Pancreas (tissue), 10 donors: ENCODE measurements around the gene NEMP1. TPM values are rescaled to one million over a fixed set of nuclear protein-coding genes. Genes with fewer than 3 reads are reported as not detected.

Experiments
- ATAC-seq, 4 donors: fragments of 200-7000 bp; cut with Tn5 transposase; one replicate each; pipeline versions ENCODE4 v1.8.0 to v1.9.1; 2020; ENCODE audit warnings: mild to moderate bottlenecking in 4 of 4, moderate library complexity in 4 of 4
- DNase-seq, 6 donors: peaks; one replicate each; pipeline ENCODE4 v3.0.0-alpha.2; 2020
- FAIRE-seq: peaks from 2 replicates; lab custom pipeline; 2012; peaks lifted over from hg19 to GRCh38; lab: Jason Lieb, UNC
- H3K27ac ChIP-seq, 4 donors: fragments of 200-600 bp; sonication (generic); 1 replicate in 3 of 4; 2 replicates in 1 of 4; pipeline versions ENCODE4 v1.5.0 to v1.8.0; 2020
- H3K27me3 ChIP-seq, 4 donors: fragments of 200-600 bp; one replicate each; pipeline ENCODE4 v1.8.0; 2021
- H3K36me3 ChIP-seq, 3 donors: fragments of 200-600 bp; sonication (generic) in 1 of 3; one replicate each; pipeline versions ENCODE4 v1.5.0 to v1.8.0; 2020 to 2021
- H3K4me1 ChIP-seq, 3 donors: fragments of 200-600 bp; one replicate each; pipeline ENCODE4 v1.8.0; 2021
- H3K4me3 ChIP-seq, 4 donors: fragments of 200-600 bp; sonication (generic) in 2 of 4; one replicate each; pipeline versions ENCODE4 v1.5.0 to v1.8.0; 2020 to 2021
- H3K9me3 ChIP-seq, 4 donors: fragments of 200-600 bp; one replicate each; pipeline ENCODE4 v1.8.0; 2021
- WGBS, 2 donors: extraction: QIAGEN DNeasy Blood & Tissue Kit; methylation state at CpG; one replicate each; pipeline ENCODE4 v1.1.7; 2013; 5-methylcytosine and 5-hydroxymethylcytosine counted together
- intact Hi-C, 3 donors: fragments of 100-400 bp; cut with DNase I; formaldehyde crosslinking; loops; one replicate each; pipeline versions ENCODE4 v1.11.1 to v1.14.2; 2022
- polyA plus RNA-seq, 2 donors: library from polyadenylated mRNA; stranded (reverse); fragments of 200-250 nt; gene quantifications; one replicate each; pipeline ENCODE4 v1.2.3, GENCODE V29; 2013
- total RNA-seq, 6 donors: library from RNA; stranded (reverse); fragmentation: NEBNext Ultra II Directional in 4 of 6; extraction: Animal tissue kit (Norgen Biotek cat#: 25700) in 4 of 6; gene quantifications; one replicate each; pipeline versions ENCODE4 v1.2.1 to v1.2.4, GENCODE V29; 2021 to 2023
- TF ChIP-seq, protein P1 (sequence below), 4 donors: fragments of 200-600 bp; sonication (generic) in 3 of 4; IDR thresholded peaks; one replicate each; pipeline versions ENCODE4 v1.5.0 to v1.8.0; 2021; ENCODE audit warnings: antibody characterized with exemption in 4 of 4
- donor health status: healthy with polysubstance abuse.
- donor health status: DM: no; HTN: no; CAD: no; lungs with moderate emphysema.
- donor health status: DM: no; HTN: no; CAD: no.
- donor health status: control.
- donor health status: control.
- donor health status: Bipolar disorder and iron deficiency.
- donor health status: DM: yes; HTN: yes; CAD: no.
- donor health status: DM: no; HTN: no; CAD: no.
- donor health status: DM: no; HTN: no; CAD: no.
- donor health status: DM: yes; HTN: yes; CAD: no.

The NEMP1 gene
- total and polyA plus RNA-seq, 8 donors = 1.1 to 5.7 (median 3.4) TPM

DNA sequence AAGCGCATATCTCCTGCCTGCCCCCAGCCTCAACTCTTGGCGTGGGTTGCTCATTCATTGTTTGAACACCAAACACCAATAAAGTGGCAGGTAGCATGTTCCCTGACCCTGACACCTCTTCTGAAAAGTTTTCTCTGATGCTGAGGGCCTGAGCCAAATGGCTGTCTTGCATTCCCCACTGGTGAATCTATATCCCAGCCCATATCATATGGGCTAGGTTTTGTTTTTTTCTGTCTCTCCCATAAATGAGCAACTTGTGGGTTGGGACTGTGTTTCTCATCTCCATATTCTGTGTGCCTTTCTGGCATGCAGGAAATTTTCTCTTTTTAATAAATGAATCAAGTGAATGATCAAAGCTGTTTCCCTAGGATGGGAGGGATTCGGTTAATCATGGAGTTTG, 33.7 kb downstream of the NEMP1 start:
- intact Hi-C loops = no loop called here
- no peak overlapping the region for H3K4me3 ChIP-seq
- FAIRE-seq = no peak
- H3K4me1 ChIP-seq = no peaks in the 10 kb centered on the region
- H3K36me3 ChIP-seq = no peaks in the 10 kb centered on the region
- no peaks in the 10 kb centered on the region for H3K9me3 ChIP-seq
- DNase-seq = no peak
- WGBS, 2 donors = 82 to 86% methylated on average over 3 of the region's 3 CpGs
- no peak for ATAC-seq
- TF ChIP-seq, protein P1, sequence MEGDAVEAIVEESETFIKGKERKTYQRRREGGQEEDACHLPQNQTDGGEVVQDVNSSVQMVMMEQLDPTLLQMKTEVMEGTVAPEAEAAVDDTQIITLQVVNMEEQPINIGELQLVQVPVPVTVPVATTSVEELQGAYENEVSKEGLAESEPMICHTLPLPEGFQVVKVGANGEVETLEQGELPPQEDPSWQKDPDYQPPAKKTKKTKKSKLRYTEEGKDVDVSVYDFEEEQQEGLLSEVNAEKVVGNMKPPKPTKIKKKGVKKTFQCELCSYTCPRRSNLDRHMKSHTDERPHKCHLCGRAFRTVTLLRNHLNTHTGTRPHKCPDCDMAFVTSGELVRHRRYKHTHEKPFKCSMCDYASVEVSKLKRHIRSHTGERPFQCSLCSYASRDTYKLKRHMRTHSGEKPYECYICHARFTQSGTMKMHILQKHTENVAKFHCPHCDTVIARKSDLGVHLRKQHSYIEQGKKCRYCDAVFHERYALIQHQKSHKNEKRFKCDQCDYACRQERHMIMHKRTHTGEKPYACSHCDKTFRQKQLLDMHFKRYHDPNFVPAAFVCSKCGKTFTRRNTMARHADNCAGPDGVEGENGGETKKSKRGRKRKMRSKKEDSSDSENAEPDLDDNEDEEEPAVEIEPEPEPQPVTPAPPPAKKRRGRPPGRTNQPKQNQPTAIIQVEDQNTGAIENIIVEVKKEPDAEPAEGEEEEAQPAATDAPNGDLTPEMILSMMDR (IDR thresholded peaks at IDR 0.05) = no peak
- H3K27me3 ChIP-seq = no peaks in the 10 kb centered on the region
- no peak overlapping the region for H3K27ac ChIP-seq

DNA sequence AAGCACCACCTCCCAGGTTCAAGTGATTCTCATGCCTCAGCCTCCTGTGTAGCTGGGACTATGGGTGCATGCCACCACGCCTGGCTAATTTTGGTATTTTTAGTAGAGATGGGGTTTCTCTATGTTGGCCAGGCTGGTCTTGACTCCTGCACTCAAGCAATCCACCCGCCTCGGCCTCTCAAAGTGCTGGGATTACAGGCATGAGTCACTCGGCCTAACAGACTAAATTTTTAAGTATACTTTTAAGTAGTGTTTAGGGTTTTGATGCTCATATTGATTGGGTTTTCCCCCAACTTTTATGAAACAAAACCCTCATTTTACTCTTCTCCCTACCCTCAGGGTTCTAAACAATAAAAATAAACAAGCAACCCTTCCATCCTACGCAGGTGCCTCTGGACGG, 34.1 kb downstream of the NEMP1 start:
- no peak overlapping the region for H3K27ac ChIP-seq
- FAIRE-seq = no peak
- no peak for ATAC-seq
- TF ChIP-seq, protein P1 (IDR thresholded peaks at IDR 0.05) = no peak
- no peaks in the 10 kb centered on the region for H3K27me3 ChIP-seq
- 72 to 73% methylated on average over 6 of the region's 6 CpGs for WGBS, 2 donors
- intact Hi-C loops = no loop called here
- H3K9me3 ChIP-seq = no peaks in the 10 kb centered on the region
- no peaks in the 10 kb centered on the region for H3K36me3 ChIP-seq
- H3K4me3 ChIP-seq = no peak overlapping the region
- DNase-seq = no peak
- H3K4me1 ChIP-seq = no peaks in the 10 kb centered on the region

DNA sequence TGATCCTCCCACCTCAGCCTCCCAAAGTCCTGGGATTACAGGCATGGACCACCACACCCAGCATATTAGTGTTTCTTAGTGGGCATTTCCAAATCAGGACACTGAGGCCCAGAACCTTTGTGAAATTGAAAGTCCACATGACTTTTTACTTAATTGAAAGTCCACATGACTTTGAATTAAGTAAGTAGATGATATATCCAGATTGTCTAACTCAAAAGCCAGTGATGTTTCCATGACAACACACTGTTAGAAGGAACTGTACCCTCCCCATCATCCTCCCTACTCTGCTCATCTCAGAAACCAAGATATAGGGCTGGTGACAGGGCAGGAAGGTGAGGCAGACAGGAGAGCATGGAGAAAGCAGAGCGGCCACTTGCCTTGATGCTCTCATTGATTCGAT, 35.9 kb downstream of the NEMP1 start:
- no peak for ATAC-seq
- DNase-seq = no peak
- Histone ChIP-seq H3K9me3 (no peaks in the 10 kb centered on the region), H3K27me3 (no peaks in the 10 kb centered on the region), H3K27ac (no peak overlapping the region), H3K4me1 (no peaks in the 10 kb centered on the region), H3K36me3 (no peaks in the 10 kb centered on the region), H3K4me3 (no peak overlapping the region)
- 75 to 92% methylated on average over 2 of the region's 2 CpGs for WGBS, 2 donors
- TF ChIP-seq, protein P1 (IDR thresholded peaks at IDR 0.05) = no peak
- FAIRE-seq = no peak
- intact Hi-C loops = no loop called here

DNA sequence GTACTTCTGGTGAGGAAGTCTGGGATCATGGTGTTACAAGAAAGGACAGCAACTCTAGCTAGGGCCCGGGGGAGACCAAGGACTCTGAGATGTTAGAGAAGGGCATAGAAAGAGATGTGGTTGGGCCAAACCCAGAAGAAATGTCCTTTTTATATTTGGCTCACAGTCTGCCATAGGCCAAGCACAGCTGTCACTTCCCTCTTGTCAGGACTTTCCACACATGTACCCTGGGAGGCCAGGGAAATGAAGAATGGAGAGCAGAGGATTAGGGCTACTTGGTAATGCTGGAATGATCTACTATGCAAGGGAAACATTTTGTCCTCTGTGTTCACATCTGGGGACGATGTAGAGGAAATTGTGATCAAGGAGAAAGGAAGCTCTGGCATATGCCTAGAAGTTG, 37.8 kb downstream of the NEMP1 start:
- FAIRE-seq = no peak
- TF ChIP-seq, protein P1 (IDR thresholded peaks at IDR 0.05) = no peak
- ATAC-seq = no peak

DNA sequence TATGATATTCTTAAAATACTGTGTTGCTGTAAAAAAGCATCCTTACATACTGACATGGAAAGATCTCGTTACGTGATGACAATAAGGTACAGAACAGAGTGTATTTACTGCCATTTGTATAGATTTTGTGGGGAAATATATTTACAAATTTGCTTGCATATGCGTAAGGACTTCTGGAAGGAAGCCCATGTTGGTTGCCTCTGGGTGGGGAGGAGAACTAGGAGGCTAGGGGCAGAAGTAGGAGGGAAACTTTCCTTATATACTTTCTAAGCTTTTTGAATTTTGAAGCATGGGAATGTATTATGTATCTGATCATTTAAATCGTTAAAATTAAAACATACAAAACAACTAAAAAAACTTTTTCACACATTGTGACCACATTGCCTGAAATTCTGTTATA, 38.4 kb downstream of the NEMP1 start:
- no peaks in the 10 kb centered on the region for H3K36me3 ChIP-seq
- H3K9me3 ChIP-seq = no peaks in the 10 kb centered on the region
- WGBS, 2 donors = 81 to 86% methylated on average over 4 of the region's 4 CpGs
- no peak for DNase-seq
- no peaks in the 10 kb centered on the region for H3K4me1 ChIP-seq
- TF ChIP-seq, protein P1 (IDR thresholded peaks at IDR 0.05) = no peak
- no peak overlapping the region for H3K27ac ChIP-seq
- no peaks in the 10 kb centered on the region for H3K27me3 ChIP-seq
- no peak overlapping the region for H3K4me3 ChIP-seq
- no peak for FAIRE-seq
- intact Hi-C loops = no loop called here
- no peak for ATAC-seq

More for the DNA sequence above, 37.8 kb downstream of the NEMP1 start:
- Histone ChIP-seq H3K27ac (no peak overlapping the region), H3K36me3 (no peaks in the 10 kb centered on the region), H3K4me1 (no peaks in the 10 kb centered on the region), H3K9me3 (no peaks in the 10 kb centered on the region), H3K4me3 (no peak overlapping the region), H3K27me3 (no peaks in the 10 kb centered on the region)
- 57 to 60% methylated on average over 2 of the region's 2 CpGs for WGBS, 2 donors
- intact Hi-C loops = no loop called here
- DNase-seq = no peak
